Fibroblast of skin of scalp (primary cell): ENCODE data around the gene NPR3.

Experiments
- DNase-seq: peaks from one replicate; pipeline ENCODE4 v3.0.0-alpha.2; 2013

The NPR3 gene

DNA sequence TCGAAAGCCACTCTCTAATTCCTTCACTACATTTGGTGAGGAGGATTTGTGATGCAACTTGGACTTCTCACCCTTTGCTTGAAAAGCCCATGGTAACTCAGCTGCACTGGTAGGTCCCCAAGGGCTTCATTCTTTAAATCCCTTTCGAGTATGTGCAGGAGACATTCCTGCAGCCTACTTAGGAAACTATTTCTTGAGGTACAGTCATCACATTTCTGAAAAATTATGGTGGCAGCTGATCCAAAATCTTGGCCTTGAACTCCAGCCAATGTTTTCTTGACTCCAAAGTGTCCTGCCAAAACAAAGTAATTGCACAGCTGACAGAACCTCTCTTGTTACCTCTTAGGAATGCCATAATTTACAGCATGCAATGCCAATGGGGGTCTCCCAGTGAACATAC lies 99.7 kb downstream of the NPR3 start:
- DNase-seq, result peak; percentile 99

DNA sequence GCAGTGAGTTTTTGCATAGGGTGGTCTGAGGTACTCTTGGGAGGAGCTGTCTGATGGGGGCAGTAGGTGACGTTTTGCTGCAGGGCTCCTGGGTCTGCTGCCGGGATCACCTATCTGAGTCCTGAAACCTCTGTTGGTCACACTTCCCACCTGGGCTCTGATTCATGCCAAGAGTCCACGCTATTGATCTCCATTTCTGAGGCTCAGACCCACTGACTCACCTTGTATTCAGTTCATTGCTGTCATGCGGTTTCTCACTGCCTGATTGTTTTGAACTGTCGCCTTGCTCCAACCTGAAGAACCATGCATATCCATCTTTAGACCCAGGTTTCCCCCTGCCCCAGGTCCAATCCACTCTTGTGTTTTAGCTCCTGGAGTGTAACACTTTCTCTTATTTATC lies 101.3 kb downstream of the NPR3 start:
- DNase-seq, result no peak

DNA sequence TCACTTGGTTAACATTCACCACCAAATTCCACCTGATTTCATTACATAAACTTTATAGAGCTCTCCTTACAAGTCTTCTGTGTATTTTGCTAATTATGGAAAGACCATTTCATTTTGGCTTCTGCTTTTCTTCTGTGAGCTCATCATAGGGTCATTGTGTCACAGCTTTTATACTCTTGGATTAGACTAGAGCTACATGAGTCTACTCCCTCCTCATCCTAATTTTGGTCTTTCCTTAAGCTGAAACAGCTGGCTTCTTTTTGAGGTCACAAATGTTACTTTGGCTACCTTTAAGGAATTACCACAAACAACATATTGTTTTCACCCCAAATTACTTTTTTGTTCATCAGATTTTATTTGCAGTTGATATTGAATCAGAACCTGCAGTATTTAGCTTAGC lies 103.0 kb downstream of the NPR3 start:
- DNase-seq, result peak; percentile 38

DNA sequence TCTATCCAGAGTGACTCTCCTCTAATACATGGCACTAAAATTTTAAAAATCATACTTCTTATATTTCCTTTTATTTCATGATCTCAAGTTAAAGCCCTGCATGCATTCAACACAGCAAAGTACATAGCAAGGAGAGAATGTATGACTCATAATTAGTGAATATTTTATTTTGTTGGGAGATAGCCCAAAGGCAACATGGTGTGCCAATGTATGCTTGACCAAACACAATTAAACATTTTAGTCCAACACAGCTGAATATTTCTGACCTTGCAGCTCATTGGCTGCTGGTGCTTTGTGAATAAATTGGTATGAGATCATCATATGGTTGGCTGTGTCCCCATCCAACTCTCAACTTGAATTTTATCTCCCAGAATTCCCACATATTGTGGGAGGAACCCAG lies 103.5 kb downstream of the NPR3 start:
- peak; percentile 97 for DNase-seq

DNA sequence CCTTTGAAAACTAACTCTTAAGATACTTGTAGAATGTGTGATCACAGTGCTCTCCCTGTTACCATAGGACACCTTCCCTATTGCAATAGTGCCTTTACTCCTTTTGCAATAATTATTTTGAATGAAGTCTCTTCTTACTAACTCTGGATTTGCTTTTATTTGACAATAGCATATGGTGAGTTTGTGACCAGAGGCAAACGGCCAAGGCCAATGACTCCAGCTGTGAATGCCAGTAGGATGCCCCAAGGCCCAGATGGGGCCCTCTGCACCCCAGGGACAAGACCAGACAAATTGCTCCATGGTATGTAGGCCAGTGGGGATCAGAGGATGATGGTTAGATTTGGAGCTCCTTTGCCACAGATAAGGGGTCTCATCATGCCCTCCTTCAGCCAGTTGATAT lies 116.9 kb downstream of the NPR3 start:
- DNase-seq, result peak; percentile 15

DNA sequence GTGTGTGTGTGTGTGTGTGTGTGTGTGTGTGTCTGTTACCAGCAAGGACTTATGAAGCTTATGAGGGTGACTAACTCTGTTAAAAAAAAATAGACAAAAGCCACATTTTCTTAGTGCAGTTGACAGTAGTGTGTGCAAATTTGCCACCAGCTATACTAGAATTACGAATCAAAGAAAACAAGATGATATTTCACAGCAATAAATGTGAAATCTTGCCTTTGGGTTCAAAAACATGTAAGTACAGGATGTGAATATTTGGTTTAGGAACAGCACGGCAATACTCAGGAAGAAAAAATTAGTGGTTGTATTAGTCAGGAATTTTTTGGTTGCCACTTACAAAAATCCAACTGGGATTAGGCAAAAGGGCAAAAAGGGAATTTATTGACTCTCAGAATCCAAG lies 117.4 kb downstream of the NPR3 start:
- DNase-seq, result peak; percentile 77

DNA sequence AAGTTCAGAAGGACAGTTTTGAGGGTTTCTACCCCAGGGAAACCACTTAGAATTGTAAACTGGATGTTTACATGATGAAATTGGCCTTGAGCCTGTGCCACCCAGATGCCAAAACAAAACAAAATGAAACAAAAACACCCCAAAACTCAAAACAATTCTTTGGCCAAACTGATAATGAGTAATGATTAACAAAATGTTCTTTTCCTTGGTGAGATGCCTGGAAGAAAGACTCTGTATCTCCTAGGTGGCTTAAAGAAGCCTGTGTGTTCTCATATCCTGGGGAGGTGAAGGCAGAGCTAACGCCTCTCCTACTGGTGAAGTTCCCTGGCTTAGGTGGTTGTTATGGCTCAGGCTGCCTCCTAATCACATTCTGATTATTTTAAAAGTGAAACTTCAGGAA lies 120.5 kb downstream of the NPR3 start:
- DNase-seq, result no peak

DNA sequence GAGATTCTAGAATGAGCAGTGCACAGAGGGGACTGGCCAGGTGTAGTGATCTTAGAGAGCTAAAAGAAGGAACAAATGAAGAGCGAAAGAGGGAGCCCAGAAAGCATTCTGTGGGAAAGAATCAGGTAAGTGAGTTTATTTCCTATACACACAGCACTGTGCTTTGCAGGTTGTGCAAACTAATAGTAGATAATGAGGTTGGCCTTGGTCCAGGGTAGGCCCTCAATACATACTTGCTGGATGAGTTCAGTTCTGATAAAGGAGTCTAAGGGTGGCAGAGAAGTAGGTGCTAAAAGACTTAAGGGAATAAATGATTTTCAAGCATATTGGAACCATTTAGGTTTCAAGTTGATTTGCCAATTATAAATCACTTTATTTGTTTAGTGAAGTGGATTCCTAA lies 122.0 kb downstream of the NPR3 start:
- DNase-seq, result no peak

DNA sequence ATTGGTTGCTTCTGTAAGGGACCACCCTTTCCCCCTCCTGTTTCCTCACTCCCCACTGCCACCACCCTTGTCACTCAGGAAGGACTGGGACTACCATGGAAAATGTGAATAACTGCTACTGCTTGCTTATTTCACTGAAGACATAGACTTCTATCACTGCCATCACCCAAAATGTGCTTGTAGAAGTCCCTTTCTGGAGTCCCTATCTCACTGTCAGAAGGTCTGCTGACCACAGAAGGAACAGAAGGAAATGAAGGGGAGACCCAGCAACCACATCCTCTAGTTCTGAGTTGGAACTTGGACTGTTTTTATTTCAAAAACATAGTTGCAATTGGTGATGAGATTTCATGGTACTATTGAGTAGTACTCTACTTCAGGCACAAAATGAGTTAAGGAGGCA lies 122.5 kb downstream of the NPR3 start:
- DNase-seq, result no peak

DNA sequence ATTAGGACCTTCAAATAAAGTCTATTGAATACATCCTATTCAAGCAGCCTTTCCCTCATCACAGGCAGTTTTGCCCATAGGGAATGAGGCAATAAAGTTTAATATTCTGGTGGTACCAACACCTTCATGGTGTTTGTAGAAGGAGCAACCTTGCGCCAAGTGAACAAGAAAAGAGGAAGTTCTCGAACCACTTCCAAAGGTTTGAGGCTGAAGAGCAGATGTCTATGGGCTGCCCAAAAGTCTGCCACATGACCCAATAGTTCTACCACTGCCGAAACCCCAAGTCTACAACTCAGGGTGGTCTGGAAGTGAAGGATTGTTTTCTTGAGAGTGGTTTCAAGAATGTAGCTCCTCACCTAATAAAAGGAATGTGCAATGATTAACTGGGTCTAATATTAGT lies 123.1 kb downstream of the NPR3 start:
- no peak for DNase-seq

DNA sequence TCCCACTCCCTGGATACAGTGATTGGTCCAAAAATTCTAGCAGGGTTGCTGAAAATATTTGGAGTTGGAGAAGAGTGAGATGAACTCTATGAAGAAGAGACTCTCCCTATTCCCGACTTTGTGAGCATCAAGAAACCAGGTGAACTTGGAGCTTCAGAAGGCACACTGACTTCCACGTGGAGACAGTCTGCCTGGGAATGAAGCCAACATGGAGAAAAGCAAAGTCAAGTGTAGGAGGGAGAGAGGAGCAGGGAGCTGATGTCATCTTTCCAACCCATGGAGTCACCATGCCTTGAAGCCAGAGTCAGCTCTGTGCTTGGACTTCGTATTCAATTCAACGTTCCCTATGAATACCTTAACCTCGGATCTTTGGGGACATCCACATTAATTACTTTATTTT lies 125.1 kb downstream of the NPR3 start:
- peak; percentile 23 for DNase-seq

DNA sequence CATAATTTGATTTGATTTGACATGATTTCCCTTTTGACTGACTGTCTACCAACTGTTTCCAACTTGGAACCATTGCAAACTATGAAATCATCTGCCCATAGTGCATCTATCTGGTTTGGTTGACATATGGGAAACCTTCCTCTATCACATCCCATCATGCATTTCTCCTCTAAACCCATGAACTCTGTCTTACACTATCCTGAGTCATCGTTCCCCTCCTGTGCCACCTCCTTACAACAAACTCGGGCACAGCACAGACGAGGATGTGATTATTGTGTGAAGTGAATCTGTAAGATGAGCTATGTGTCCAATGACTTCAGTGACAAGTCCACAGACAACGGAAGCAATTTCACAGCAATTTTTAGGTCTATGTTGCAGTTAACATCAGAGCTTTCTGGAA lies 126.1 kb downstream of the NPR3 start:
- DNase-seq, result no peak

DNA sequence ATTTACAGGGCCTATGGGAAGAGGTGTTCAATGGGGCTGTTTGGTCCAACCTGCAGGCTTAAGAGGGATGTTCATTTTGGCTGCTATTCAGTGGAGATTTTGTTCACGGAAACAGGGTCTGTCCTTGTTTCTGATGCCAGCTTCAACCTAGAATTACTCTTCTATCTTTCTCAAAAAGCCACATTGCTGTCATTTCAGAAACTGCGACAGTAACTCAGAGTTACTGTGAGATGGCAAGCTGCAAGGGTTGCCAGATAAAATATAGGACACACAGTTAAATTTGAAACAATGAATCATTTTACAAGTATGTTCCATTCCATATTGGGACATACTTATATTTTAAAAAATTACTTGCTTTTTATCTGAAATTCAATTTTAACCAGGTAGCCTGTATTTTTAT lies 128.0 kb downstream of the NPR3 start:
- peak; percentile 32 for DNase-seq

DNA sequence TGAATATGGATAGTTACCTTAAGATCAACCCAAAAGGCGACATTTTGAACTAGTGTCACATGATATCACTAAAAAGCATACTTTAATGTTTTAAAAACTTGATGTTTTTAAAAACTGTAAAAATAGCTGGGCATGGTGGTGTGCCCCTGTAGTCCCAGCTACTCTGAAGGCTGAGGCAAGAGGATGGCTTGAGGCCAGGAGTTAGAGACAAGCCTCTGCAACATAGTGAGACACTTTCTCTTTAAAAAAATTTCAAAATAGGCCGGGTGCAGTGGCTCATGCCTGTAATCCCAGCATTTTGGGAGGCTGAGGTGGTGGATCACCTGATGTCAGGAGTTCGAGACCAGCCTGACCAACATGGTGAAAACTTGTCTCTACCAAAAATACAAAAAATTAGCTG lies 129.5 kb downstream of the NPR3 start:
- DNase-seq, result no peak
